ENCODE results near the gene BMPR1A. TPM values are rescaled to one million over a fixed set of nuclear protein-coding genes. Genes with fewer than 3 reads are reported as not detected.

Gene BMPR1A
- total RNA-seq, 4 donors from 2014 or later, result 21.1 to 33.3 (median 26.7) TPM

- Histone ChIP-seq H3K27me3 (no peaks in the 10 kb centered on the region), H3K4me3 (no peak overlapping the region), H3K36me3 (no peaks in the 10 kb centered on the region), H3K27ac (no peak overlapping the region), H3K4me1 (peaks cover 26% of the 10 kb centered on the region), H3K9me3 (no peaks in the 10 kb centered on the region)
- TF ChIP-seq EP300 (IDR thresholded peaks at IDR 0.05) (no peak), POLR2A (IDR thresholded peaks at IDR 0.05) (no peak), CTCF (IDR thresholded peaks at IDR 0.05) (no peak), POLR2AphosphoS5 (IDR thresholded peaks at IDR 0.05) (no peak)
- no peak for DNase-seq (ENCODE audit: low spot score in 2 of 2)
- 67% methylated on average over 5 of the region's 5 CpGs for WGBS
Measured at GRCh38 chr10:86785968-86786367, 29.5 kb downstream of the BMPR1A start.

DNA sequence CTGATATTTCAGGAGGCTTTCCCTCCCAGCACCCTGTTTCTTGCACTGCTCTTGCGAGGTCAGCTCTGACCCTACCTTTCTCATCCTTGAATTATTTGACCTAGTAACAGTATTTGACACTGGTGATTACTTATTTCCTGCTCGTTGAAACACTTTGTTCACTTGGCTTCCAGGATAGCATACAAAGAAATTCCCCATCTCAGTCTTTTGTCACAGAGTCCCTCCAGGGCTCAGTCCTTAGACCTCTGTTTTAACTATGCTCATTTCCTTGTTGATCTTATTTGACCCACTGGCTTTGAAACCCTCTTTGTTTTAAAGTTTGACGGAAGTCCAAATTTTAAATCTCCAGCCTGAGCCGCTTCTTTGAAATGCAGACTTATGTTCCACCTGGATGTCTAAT is 29.9 kb downstream of the BMPR1A start:
- WGBS, result 44% methylated on average over 4 of the region's 4 CpGs
- Histone ChIP-seq H3K9me3 (no peaks in the 10 kb centered on the region), H3K4me1 (peaks cover 26% of the 10 kb centered on the region), H3K27ac (no peak overlapping the region), H3K4me3 (no peak overlapping the region), H3K36me3 (no peaks in the 10 kb centered on the region), H3K27me3 (no peaks in the 10 kb centered on the region)
- DNase-seq (ENCODE audit: low spot score in 2 of 2), result no peak
- TF ChIP-seq EP300 (IDR thresholded peaks at IDR 0.05) (no peak), CTCF (IDR thresholded peaks at IDR 0.05) (no peak), POLR2AphosphoS5 (IDR thresholded peaks at IDR 0.05) (no peak), POLR2A (IDR thresholded peaks at IDR 0.05) (no peak)

GRCh38 chr10:86790394-86790793 is 34.0 kb downstream of the BMPR1A start:
- no peaks in the 10 kb centered on the region for H3K36me3 ChIP-seq
- TF ChIP-seq CTCF (IDR thresholded peaks at IDR 0.05) (no peak), POLR2AphosphoS5 (IDR thresholded peaks at IDR 0.05) (no peak), EP300 (IDR thresholded peaks at IDR 0.05) (no peak), POLR2A (IDR thresholded peaks at IDR 0.05) (no peak)
- peaks cover 17% of the 10 kb centered on the region for H3K4me1 ChIP-seq
- H3K27ac ChIP-seq, result no peak overlapping the region
- H3K9me3 ChIP-seq, result no peaks in the 10 kb centered on the region
- DNase-seq (ENCODE audit: low spot score in 2 of 2), result no peak
- H3K27me3 ChIP-seq, result no peaks in the 10 kb centered on the region
- H3K4me3 ChIP-seq, result no peak overlapping the region
- WGBS, result 99% methylated on average over 3 of the region's 3 CpGs

DNA sequence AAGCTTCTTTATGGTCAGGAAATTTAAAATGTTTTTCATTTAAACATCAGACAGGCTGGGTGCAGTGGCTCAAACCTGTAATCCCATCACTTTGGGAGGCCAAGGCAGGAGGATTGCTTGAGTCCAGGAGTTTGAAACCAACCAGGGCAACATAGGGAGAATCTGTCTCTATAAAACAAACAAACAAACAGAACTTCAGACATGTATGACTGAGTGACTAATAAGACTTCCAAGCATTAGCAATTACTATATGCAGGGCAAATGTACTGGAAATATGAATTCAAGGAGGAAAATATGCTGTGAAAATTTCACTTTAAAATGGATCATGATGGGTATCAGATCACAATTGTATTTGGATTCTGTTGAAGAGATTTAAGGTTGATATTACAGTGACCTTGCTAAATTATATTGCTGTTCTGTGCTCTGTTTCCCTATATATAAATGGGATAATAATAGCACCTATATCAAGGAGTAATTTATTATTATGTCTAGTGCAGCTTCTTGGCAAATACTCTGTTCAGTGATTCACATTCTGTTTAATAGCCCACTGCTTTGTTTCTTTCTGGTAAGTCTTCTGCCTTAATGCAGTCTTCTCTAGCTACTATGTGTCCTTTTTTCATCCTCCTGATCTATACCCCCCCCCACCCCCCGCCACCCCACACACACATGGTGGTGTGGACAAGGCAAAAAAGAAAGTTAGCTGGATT is 36.2 kb downstream of the BMPR1A start:
- H3K27ac ChIP-seq, result no peak overlapping the region
- TF ChIP-seq POLR2A (IDR thresholded peaks at IDR 0.05) (no peak), POLR2AphosphoS5 (IDR thresholded peaks at IDR 0.05) (no peak), EP300 (IDR thresholded peaks at IDR 0.05) (no peak)
- 86% methylated on average over 1 of the region's 1 CpG for WGBS
- no peak overlapping the region for H3K4me3 ChIP-seq
- DNase-seq (ENCODE audit: low spot score in 2 of 2), result no peak
- no peaks in the 10 kb centered on the region for H3K9me3 ChIP-seq
- H3K4me1 ChIP-seq, result no peaks in the 10 kb centered on the region
- no peaks in the 10 kb centered on the region for H3K27me3 ChIP-seq
- H3K36me3 ChIP-seq, result no peaks in the 10 kb centered on the region

- 70% methylated on average over 4 of the region's 4 CpGs for WGBS
Measured at GRCh38 chr10:86793696-86794095, 37.3 kb downstream of the BMPR1A start.

More at GRCh38 chr10:86793696-86794095, 37.3 kb downstream of the BMPR1A start:
- Histone ChIP-seq H3K36me3 (no peaks in the 10 kb centered on the region), H3K27ac (no peak overlapping the region), H3K9me3 (no peaks in the 10 kb centered on the region), H3K4me3 (no peak overlapping the region), H3K27me3 (no peaks in the 10 kb centered on the region), H3K4me1 (peaks cover 9% of the 10 kb centered on the region)
- DNase-seq (ENCODE audit: low spot score in 2 of 2), result no peak
- TF ChIP-seq POLR2A (IDR thresholded peaks at IDR 0.05) (no peak), EP300 (IDR thresholded peaks at IDR 0.05) (no peak), POLR2AphosphoS5 (IDR thresholded peaks at IDR 0.05) (no peak), CTCF (IDR thresholded peaks at IDR 0.05) (no peak)

Data from suprapubic skin (tissue), 4 donors.